GM21390 (cell line): ENCODE data around the gene PRKAR1A.
"Not testable (repeated sequence)": the region's sequence is repeated elsewhere in the genome, so short reads cannot be mapped to it uniquely, and the experiment has no call there.

Experiments used
- ATAC-seq: cut with Tn5 transposase; IDR thresholded peaks from one replicate; pipeline ENCODE4 v1.9.1; 2021; ENCODE audit not compliant: unreplicated experiment

Gene PRKAR1A

DNA sequence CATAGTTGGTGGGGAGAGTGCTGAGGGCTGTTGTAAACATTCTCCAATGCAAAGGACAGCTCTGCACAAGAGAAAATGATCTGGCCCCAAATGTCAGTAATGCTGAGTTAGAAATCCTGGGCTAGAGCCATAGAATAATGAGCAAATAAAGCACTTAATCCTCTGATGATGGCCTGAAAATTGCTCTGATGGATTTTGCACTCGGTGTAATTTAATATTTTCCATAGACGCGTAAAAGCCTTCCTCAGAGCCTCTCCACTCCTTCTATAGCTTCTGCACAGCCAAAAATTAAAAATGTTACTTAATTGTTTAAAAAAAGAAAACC, 65.2 kb downstream of the PRKAR1A start:
- no peak for ATAC-seq

DNA sequence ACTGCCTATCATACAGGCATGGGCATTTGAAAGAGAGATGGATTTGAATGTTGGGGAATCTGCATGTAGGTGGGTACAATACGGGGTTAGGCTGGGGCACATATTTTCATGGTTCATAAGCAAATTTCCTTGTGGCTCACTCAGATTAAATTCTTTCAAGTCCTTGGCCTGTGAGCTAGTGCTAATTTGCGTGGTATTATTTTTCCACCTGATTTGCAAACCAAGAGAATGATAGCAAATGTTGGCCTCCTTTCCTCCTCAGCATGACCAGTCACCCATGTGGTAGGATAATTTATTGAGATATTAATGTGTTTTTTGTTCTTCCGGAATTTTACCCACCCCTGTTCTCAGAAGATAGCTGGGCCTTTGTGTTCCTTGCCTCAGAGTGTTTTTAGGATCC, 66.0 kb downstream of the PRKAR1A start:
- no peak for ATAC-seq

DNA sequence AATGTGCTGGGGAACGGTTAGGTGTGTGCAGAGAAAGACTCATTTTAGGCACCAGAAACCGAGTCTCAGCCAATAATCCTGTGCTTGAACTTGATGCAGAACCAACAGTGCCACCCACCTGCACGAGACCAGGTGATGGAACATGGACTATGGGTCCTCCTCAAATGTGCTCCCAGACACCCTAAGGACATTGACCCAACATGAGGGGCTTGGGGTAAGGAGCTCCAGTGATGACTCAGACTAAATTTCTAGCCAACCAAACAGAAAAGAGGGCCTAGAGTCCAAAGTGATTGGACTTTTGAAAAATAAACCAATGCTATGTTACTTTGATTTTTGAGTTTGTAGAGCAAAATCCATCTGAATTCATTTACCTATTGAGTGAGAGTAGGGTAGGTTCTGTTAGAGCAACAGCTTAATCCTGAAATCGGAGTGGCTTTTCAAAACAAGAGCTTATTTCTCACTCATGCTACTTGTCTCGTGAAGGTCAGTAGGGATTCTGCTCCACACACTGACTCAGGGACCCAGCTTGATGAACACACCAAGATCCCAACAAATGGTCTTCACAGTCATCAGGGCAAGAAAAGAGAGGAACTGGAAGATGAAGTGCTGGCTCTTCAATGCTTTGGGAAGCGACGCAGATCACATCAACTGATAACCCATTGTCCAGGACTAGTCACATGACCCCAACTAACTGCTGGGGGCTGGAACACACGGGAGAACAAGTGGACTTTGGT, 67.1 kb downstream of the PRKAR1A start:
- ATAC-seq: no peak

DNA sequence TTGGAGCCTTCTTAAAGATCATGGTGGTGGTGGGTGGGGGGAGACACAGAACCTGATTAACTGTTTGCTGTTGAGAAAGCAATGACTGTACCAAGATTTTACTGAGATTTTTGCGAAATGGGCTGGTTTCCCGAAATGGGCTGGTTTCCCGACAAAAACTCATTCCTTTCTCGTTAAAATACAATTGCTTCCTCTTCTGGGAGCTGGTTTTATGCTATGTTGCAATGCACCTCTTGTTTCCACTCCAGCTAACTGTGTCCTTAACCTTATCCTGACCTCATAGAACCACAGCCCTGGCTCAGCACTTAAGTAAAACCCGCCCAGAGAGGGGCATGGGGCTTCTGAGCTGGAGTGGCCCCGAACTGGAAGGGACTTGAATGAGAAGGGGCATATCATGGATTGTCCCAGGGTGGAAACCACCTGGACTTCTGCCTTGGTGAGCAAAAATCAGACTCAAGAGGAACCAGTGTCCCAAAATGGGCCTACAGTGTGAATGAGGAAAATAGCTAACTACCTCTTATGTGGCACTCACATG, 68.1 kb downstream of the PRKAR1A start:
- no peak for ATAC-seq

DNA sequence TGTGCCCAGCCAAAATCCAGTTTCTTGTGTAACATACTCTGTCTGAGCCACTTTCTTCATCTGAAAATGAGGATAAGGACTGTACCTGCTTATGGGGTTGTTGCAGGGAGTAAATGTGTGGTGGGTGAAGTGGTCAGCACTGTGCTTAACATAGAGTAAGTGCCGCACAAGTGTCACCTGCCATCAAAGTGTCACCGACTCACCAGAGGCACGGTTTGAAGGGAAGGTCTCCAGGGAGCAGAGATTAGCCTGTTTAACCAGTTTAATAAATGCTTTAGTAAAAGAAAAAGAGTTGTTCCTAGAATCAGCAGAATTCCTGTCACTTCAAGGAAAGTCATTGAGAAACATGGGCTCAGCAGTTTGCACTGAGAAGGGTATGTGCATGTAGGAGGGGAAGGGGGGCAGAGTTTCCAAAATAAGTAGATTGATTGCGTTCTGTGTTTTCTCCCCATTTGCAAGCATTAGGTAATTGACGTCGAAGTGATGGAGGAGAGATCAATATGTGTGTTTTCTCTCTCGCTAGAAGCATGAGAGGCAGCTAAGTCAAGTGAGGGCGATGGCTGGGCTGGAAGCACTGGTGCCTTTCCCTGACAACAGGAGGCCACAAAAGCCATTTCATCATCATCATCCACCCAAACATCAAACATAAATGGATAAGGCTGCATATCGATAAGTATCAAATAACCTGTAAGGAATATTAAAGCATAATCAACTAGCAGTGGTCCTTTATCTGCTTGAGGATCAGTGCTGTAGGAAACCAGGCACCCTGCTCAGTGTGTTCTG, 69.8 kb downstream of the PRKAR1A start:
- no peak for ATAC-seq

DNA sequence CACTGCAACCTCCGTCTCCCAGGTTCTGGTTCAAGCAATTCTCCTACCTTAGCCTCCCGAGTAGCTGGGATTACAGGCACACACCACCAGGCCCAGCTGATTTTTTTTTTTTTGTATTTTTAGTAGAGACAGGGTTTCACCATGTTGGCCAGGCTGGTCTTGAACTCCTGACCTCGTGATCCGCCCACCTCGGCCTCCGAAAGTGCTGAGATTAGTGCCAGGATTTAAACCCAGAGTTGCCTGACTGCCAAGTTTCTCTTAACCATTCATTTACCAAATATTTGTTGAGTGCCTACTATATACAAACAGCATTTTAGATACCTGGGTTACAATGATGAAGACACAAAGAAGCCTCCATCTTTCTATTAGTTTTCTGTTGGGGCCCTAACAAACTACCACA, 70.6 kb downstream of the PRKAR1A start:
- not testable (repeated sequence) for ATAC-seq

DNA sequence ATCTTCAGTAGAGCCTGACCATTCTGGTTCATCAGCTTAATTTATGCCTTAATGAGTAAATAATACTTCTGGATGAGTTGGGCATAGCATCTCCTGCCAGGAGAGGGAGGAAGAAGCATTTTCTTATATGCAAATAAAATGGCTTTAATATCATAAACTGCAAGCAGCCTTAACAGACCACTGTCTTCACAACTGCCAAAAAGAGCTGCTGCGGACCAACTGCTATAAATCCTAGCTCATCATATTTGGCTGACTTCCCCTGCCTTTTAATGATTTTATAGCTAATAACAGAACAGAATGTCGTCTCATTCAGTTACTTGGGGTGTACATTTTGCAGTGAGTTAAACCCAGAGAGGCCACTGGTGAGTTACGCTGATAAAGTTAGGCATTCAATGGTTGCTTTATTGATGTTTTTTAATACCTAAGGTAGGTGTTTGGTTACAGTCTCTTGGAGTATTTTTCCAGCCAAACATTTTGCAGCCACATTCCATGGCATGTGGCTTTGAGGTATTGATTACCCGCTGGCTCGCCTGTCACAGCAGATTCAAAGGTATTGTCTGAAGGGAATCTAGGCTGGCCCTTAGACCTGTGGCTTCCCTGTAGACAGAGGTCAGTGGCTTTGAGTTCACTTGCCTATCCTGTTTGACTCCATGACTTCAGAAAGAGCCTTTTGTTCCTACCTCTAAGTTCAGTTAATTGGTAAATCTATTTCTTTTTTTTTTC, 72.5 kb downstream of the PRKAR1A start:
- no peak for ATAC-seq

DNA sequence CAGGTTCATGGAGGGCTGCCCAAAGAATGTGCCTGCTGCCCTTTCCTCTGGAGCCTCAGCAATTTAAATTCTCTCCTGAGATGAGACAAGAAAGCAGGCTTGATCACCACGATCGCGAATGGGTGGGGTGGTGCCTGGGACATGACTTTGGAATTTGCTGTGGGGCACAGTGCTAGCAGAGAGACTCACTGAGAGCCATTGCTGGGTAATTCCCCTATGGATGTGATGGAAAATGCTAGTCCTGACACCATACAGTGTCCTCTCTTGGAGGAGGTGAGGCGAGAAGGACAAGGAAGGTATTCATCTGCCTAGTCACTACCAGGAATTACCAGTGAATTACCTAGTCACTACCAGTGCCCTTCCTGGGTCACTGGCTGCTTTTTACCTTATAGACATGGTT, 73.4 kb downstream of the PRKAR1A start:
- ATAC-seq: no peak

DNA sequence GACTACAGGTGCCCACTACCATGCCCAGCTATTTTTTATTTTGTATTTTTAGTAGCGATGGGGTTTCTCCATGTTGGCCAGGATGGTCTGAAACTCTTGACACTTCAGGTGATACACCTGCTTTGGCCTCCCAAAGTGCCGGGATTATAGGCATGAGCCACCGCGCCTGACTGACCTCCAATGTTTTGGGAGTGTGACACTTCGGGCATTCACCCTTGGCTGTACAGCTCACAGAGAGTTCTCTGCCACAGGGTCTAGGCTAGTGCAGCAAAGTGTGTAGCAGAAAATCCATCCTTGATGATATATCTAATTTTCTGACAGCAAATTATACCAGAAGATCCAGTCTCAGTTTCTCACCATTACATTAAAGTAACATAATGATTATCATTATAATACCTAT, 74.8 kb downstream of the PRKAR1A start:
- no peak for ATAC-seq

DNA sequence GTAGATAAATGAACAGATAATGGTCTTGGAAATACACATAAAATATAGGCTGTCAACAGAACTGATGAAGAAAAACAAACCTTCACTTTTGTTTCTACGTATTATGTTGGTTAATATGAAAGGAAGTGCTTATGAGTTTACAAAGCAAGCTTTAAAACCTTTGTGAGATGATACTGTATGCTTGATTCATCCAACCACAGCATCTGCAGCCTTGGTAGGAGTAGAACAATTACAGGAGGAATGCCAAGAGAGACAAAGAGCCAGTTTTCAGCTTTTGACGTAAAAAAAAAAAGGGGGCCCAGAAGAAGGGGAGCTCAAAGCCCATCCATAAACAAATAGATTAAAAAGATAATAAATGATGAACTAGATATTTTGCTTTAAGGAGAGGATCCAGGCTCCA, 75.6 kb downstream of the PRKAR1A start:
- ATAC-seq: no peak

DNA sequence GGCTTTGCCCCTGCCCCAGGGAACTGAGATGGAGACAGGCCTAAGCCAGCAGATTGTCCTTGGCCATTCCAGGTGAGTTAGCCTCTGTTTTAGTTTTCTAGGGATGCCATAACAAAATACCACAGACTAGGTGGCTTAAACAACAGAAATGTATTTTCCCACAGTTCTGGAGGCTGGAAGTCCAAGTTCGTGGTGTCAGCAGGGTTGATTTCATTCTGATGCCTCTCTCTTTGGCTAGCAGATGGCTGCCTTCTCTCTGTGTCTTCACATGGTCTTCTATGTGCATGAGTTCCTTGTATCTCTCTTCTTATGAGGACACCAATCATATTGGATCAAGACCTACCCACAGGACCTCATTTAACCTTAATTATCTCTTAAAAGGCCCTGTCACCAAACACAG, 76.1 kb downstream of the PRKAR1A start:
- ATAC-seq: no peak

DNA sequence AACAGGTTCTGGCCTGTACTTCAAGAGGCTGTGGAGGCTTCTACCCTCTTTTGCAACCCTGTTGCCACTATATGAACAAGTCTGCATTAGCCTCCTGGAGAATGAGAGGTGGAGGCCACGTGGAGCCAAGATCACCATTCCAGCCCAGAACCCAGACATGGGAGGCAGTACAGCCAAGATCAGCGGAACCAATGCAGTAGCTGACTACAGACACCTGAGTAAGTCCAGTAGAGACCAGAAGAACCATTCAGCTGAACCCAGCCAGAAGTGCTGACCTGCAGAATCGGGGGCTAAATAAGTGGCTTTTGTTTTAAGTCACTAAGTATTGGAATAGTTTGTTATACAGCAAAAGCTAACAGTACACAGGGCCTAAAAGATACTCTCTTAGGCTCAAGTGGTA, 76.9 kb downstream of the PRKAR1A start:
- ATAC-seq: no peak

DNA sequence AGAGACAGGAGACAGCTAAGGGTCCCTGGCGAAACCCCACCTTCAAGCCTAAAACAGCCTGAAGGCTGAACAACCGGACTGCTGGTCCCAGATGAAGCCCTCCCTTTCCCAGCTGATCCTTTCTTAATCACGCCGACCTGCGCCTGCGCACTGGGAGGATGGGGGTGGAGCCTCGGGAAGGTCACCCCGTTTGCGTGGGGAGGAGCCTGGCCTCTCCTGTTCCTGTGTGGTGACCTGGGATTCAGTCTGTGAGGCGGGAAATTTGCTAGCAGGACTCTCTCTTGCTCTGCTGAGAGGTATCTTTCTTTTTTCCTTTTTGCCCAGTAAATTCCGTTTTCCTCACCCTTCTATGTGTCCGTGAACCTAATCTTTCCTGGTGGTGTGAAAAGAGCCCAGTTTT, 79.4 kb downstream of the PRKAR1A start:
- ATAC-seq: no peak

DNA sequence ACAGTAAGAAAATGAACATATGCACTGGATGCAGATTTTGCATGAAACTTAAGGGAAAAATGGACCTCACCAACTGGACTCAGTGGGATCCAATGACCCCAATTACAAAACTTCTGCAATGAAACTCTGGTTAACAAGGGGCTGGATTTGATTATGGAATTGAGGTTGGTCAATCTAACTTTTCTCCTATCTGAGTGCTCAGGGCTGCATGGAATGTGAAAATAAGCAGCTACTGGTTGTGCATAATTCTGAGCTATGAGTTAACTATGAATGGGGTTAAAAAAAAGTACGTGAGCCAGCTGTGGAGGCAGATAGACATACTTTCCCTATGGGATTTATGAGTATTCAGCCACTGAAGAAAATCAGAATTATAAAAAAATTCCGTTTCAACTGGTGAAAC, 79.8 kb downstream of the PRKAR1A start:
- ATAC-seq: no peak

DNA sequence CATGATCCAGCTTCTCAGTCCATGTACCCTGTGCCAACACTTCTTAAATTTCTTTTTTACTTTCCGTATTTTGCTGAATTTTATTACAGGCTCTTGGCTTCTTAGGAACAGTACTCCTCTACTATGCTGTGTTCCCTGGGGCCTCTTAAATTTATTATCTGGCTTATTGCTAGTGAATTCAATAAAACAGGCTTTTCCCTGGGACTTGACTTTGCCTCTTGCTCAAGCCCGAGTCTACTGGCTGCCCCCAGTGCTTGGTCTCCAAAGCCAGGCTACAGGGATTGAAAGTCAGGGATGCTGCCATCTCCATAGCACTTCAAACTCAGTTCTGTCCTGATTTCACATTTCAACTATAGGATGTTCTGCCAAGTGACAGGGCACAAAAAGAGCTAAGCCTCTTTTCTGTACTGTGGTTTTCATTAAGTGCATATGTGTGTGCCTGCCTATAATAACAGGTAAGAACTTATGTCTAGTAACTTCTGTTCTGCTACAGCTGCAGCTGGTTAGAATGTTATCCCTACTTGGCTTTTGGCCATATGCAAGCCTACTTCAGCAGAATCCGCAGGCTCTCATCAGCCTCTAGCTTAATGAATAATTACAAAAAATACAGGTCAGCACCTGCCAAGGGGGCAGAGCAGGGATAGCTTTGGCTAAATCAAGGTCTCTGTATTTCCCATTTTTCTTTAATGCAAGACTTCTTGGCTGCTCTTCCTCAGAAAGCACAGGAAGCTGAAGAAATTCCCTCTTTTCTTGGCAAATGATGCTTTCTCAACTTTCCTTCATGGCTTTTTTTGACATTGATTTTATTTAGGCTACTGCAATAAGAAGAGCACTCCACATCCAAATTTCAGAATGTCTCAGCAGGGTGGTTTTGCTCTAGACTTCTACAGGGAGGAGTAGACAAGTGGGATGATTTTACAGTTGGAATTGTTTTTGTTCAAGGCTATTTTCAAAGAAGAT, 80.7 kb downstream of the PRKAR1A start:
- no peak for ATAC-seq

DNA sequence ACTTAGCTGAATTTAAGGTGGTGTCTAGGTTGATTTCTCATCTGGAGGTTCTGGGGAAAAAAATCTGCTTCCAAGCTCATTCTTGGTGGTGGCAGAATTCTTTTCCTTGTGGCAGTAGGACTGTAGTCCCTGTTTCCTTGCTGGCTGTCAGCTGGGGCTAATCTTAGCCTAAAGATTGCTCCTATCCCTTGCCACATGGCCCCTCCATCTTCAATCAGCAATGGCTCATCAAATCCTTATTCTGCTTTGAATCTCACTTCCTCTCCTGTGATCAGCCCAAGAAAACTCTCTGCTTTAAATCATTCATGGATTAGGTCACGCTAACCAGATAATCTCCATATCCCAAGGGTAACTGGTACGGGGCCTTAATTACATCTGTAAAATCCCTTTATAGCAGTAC, 82.3 kb downstream of the PRKAR1A start:
- ATAC-seq: no peak

DNA sequence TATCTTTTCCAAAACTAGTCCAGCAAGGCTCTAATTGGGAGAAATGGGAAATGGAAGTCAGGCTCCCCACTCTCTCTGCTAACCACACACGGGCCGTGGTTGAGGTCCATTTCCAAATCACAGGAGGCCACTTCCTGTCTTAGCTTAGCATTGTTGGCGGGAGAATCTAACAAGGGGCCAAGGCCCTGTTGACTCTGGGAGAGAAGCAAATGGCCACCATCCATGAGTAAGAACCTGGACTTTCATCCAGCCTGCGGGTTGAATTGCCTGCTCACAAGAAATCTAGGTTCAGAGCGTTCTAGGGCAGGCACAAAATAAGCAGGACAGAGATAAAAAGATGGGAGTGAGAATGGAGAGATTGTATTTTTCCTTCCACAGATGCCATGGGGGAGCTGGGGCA, 83.3 kb downstream of the PRKAR1A start:
- ATAC-seq: no peak

DNA sequence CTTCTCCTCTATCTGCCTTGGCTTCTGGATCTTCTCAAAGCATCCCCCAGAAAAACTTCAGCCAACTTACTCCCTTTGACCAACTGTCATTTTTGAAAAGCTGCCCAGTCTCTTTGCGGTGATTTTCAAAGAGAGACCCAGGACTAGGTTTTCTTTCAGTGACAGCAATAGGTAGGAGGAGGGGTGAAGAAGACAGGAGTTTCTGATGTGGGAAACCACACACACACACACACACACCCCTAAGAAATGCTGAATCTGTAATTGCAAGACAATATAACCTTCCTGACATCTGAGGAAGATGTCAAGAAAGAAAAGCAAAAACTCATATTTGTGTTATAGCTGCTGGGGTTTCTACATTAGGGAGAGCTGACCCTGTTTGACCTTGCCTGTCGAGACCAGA, 83.8 kb downstream of the PRKAR1A start:
- no peak for ATAC-seq

DNA sequence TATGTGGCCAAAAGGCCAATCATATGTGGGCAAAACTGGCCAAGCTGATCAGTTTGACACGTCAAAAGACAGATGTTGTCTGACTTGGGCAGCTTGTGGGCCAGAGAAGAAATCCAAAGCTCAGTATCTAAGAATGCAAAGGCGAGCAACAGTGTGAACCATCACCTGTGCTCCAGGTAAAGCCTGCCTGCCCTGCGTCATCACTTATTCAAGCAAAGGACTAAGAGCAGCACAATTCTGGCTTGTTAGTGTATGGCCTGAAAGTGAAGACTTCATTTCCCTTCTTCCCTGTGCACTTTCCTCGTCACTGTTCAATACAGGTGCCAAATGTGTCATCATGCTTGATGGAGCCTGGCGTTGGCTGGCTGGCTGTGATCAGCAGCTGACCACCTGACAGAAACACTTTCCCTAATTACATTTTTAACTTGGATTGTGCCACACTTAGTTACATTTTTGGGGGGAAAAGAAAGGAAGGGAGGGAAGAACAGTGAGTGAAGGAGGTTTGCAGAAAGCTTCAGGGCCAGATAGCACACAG, 84.2 kb downstream of the PRKAR1A start:
- no peak for ATAC-seq

DNA sequence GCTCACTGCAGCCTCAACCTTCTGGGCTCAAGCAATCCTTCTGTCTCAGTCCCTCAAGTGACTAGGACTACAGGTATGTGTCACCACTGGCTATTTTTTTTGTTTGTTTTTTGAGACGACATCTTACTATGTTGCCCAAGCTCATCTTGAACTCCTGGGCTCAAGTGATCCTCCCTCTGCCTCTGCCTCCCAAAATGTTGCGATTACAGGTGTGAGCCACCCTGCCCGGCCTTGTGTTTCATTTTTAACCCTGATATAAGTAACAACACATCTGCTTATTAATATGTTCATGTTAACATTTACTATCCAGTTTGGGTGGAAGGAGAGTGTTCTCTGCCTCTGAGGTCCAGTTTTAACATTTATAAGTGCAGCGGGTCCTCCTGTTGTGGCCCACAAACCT, 85.8 kb downstream of the PRKAR1A start:
- no peak for ATAC-seq
